ENCODE measurements around the gene FRMD6.
"Not testable (repeated sequence)": the region's sequence is repeated elsewhere in the genome, so short reads cannot be mapped to it uniquely, and the experiment has no call there.

The FRMD6 gene

DNA sequence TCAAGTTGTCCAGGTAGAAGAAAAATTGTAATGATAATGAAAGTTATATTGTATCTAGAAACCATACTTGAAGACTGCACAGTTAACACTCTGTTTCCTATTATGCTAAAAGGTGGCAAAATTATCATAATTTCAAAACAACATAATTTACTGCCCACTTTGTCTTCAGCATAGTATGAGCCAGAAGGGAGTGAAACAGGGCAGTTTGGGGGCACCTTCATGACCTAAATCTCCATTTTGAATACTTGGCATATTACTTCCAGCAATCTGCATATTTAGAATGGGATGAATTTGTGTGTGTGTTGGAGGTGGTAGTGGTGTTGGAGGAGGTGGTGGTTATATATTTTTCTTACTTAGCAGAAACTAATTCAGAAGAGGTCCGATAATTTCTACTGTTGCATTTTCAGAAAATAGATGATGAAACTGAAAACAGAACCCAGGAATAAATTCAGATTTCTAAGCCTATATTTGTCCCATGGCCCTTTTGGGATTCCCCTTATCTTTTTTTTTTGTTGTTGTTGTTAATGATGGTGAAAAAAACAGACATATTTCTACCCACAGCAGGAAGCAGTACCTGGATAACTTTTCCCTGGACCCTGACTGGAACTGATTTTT is 26.6 kb upstream of the FRMD6 start:
- no peak for TF ChIP-seq CTCF (IDR thresholded peaks at IDR 0.05; ENCODE audit: control insufficient read depth, insufficient read depth, low read depth, low read length, missing control alignments)

DNA sequence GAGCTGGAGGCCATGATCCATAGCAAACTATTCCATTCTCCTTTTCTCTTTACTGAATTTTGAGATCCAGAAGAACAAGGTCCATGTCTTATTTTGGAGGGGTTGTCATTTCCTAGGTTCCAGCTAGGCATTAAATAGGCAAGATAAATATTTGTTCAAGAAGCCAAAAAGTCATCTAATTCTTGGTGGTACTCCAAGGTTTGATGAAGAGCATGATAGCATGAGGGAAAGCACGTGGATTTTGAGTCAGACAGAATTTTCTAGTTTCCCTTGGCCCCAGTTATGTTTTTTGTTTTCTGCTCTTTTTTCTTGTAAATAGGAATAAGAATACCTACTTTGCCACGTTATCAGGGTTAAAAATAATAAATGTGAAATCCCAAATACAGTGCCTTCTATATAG is 25.5 kb upstream of the FRMD6 start:
- DNase-seq (ENCODE audit: low read depth), result no peak
- TF ChIP-seq CTCF (IDR thresholded peaks at IDR 0.05; ENCODE audit: control insufficient read depth, insufficient read depth, low read depth, low read length, missing control alignments), result no peak

More for the DNA sequence above, 26.6 kb upstream of the FRMD6 start:
- no peak overlapping the region for H3K4me3 ChIP-seq (ENCODE audit: control insufficient read depth, low read depth, low read length)
- DNase-seq (ENCODE audit: low read depth), result no peak

DNA sequence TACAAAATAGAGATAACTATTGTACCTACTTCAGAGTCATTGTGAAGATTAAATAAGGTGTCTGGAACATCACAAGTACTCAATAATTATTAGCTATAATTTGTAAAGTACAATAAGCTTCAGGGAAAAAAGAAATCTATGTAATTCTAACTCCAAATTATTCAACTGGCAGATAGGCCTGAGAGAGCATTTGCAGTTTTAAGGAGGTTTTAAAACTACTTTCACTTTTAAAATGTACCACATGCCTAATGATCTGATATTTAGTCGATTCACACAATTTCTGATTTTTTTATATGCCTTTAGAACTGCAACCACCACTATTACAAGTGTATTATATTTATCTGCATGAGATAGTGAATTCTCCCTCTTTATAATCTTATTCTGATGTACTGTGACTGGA is 24.9 kb upstream of the FRMD6 start:
- DNase-seq (ENCODE audit: low read depth), result no peak
- TF ChIP-seq CTCF (IDR thresholded peaks at IDR 0.05; ENCODE audit: control insufficient read depth, insufficient read depth, low read depth, low read length, missing control alignments), result no peak
- no peak overlapping the region for H3K4me3 ChIP-seq (ENCODE audit: control insufficient read depth, low read depth, low read length)

More for the DNA sequence above, 25.5 kb upstream of the FRMD6 start:
- H3K4me3 ChIP-seq (ENCODE audit: control insufficient read depth, low read depth, low read length), result no peak overlapping the region

GRCh38 chr14:51627313-51627712 is 24.4 kb upstream of the FRMD6 start:
- DNase-seq (ENCODE audit: low read depth), result no peak
- H3K4me3 ChIP-seq (ENCODE audit: control insufficient read depth, low read depth, low read length), result no peak overlapping the region
- no peak for TF ChIP-seq CTCF (IDR thresholded peaks at IDR 0.05; ENCODE audit: control insufficient read depth, insufficient read depth, low read depth, low read length, missing control alignments)

- no peak overlapping the region for H3K4me3 ChIP-seq (ENCODE audit: control insufficient read depth, low read depth, low read length)
- no peak for TF ChIP-seq CTCF (IDR thresholded peaks at IDR 0.05; ENCODE audit: control insufficient read depth, insufficient read depth, low read depth, low read length, missing control alignments)
- DNase-seq (ENCODE audit: low read depth), result no peak
Observed at GRCh38 chr14:51628238-51628637, 23.5 kb upstream of the FRMD6 start.

DNA sequence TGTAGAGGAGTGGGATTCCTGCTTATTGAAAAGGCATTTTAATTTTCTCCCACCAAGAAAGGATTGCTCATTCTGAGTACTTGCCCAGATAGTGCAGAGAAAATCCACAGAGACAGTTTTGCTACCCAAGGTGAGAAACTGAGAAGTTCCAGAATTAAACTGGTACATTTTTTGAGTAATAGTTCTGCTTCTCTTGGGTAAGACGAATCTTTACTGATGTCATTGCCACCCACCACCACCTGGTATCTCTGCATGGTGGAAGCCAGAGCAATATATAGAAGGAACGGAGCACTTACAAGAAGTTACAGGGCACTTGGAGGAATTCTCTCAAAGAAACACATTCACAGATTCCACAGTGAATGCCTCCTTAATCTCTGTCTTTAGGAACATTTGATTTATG is 20.7 kb upstream of the FRMD6 start:
- H3K4me3 ChIP-seq (ENCODE audit: control insufficient read depth, low read depth, low read length), result no peak overlapping the region
- no peak for TF ChIP-seq CTCF (IDR thresholded peaks at IDR 0.05; ENCODE audit: control insufficient read depth, insufficient read depth, low read depth, low read length, missing control alignments)
- DNase-seq (ENCODE audit: low read depth), result no peak

GRCh38 chr14:51633298-51633697 is 18.4 kb upstream of the FRMD6 start:
- not testable (repeated sequence) for DNase-seq (ENCODE audit: low read depth); H3K4me3 ChIP-seq (ENCODE audit: control insufficient read depth, low read depth, low read length)
